UCSD-AML1 (cell line): ENCODE results near the gene RPL19.

ENCODE experiments used
- DNase-seq: peaks from one replicate; lab custom pipeline; 2025; ENCODE audit not compliant: unreplicated experiment; lab: John Stamatoyannopoulos, UW

The RPL19 gene

GRCh38 chr17:39196808-39197291 lies 3.2 kb upstream of the RPL19 start:
- no peak for DNase-seq

- DNase-seq: peak; percentile 73
Measured at GRCh38 chr17:39197380-39198185, 2.5 kb upstream of the RPL19 start, which contains the start of gene CACNB1. Gene CACNB1, minus strand, starts transcription at chr17:39197669. Its CDS starts 174 bp downstream, at chr17:39197495.

GRCh38 chr17:39198186-39198566 lies 1.9 kb upstream of the RPL19 start:
- DNase-seq: no peak

GRCh38 chr17:39199820-39200069 lies 338 bp upstream of the RPL19 start:
- peak; percentile 83 for DNase-seq

- DNase-seq: no peak
Measured at GRCh38 chr17:39200957-39201510, 951 bp downstream of the RPL19 start.

- no peak for DNase-seq
Measured at GRCh38 chr17:39204245-39204644, 4.2 kb downstream of the RPL19 start.

GRCh38 chr17:39205112-39205526 lies 5.0 kb downstream of the RPL19 start:
- no peak for DNase-seq

- DNase-seq: no peak
Measured at GRCh38 chr17:39208136-39208535, 8.1 kb downstream of the RPL19 start.

GRCh38 chr17:39208893-39209292 lies 8.8 kb downstream of the RPL19 start:
- DNase-seq: no peak

- peak; percentile 44 for DNase-seq
Measured at GRCh38 chr17:39209317-39210092, 9.4 kb downstream of the RPL19 start.

- no peak for DNase-seq
Measured at GRCh38 chr17:39210093-39210434, 10.0 kb downstream of the RPL19 start.

GRCh38 chr17:39212195-39212810 lies 12.2 kb downstream of the RPL19 start:
- no peak for DNase-seq

GRCh38 chr17:39212841-39213480 lies 12.9 kb downstream of the RPL19 start:
- DNase-seq: no peak

GRCh38 chr17:39213852-39214251 lies 13.8 kb downstream of the RPL19 start:
- DNase-seq: no peak

GRCh38 chr17:39217734-39218369 lies 17.8 kb downstream of the RPL19 start:
- no peak for DNase-seq

- DNase-seq: no peak
Measured at GRCh38 chr17:39218906-39219305, 18.8 kb downstream of the RPL19 start.

GRCh38 chr17:39219647-39220154 lies 19.6 kb downstream of the RPL19 start:
- DNase-seq: no peak

GRCh38 chr17:39221572-39221971 lies 21.5 kb downstream of the RPL19 start:
- no peak for DNase-seq

- DNase-seq: no peak
Measured at GRCh38 chr17:39222151-39222550, 22.1 kb downstream of the RPL19 start.
